OCI-LY3 (cell line): ENCODE measurements around the gene EPX.

Experiments
- EZH2phosphoT487 ChIP-seq: fragments of 200-600 bp; shearing (Covaris generic); IDR thresholded peaks from 2 replicates; pipeline ENCODE4 v1.6.1; 2018; ENCODE audit warnings: antibody characterized with exemption, mixed run types, low read depth
- TF ChIP-seq, protein P1 (sequence below): fragments of 200-600, 300-600 bp; sonication (generic); IDR thresholded peaks from 2 replicates; pipeline ENCODE4 v1.5.1; 2014; ENCODE audit warnings: antibody characterized with exemption, low read length, low read depth

DNA sequence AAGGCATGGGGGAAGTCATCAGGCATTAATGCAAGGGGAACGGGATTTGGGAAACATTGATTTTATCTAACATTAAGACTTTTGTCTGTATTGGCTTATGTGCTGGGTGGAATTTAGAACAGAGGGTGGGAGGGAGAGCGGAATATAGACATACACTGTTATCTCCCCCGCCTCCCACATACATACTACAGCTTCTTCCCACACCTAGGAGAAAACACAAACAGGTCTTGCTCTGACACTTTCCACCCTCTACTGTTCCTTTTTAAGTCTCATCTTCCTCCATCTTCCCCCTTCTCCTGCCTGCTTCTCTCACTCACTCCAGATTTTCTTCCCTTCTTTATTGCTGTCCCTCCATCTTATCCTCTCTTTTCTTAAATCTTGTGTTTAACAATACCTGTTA is 43.9 kb upstream of the EPX start:
- TF ChIP-seq, protein P1, sequence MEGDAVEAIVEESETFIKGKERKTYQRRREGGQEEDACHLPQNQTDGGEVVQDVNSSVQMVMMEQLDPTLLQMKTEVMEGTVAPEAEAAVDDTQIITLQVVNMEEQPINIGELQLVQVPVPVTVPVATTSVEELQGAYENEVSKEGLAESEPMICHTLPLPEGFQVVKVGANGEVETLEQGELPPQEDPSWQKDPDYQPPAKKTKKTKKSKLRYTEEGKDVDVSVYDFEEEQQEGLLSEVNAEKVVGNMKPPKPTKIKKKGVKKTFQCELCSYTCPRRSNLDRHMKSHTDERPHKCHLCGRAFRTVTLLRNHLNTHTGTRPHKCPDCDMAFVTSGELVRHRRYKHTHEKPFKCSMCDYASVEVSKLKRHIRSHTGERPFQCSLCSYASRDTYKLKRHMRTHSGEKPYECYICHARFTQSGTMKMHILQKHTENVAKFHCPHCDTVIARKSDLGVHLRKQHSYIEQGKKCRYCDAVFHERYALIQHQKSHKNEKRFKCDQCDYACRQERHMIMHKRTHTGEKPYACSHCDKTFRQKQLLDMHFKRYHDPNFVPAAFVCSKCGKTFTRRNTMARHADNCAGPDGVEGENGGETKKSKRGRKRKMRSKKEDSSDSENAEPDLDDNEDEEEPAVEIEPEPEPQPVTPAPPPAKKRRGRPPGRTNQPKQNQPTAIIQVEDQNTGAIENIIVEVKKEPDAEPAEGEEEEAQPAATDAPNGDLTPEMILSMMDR, result no peak
- no peak for TF ChIP-seq EZH2phosphoT487
